Measurements from ENCODE around the gene GDPD5. TPM values are rescaled to one million over a fixed set of nuclear protein-coding genes. Genes with fewer than 3 reads are reported as not detected.

GDPD5 gene
- total RNA-seq, 1 experiment from 2014 or later, result 7.8 TPM

GRCh38 chr11:75425422-75425821, 100.3 kb downstream of the GDPD5 start:
- no peak overlapping the region for H3K14ac ChIP-seq (ENCODE audit: insufficient read depth, low read length)
- H2AFZ ChIP-seq (ENCODE audit: low read length), result no peak overlapping the region
- Mint-ChIP-seq H3K27me3 (ENCODE audit: low read depth) (peaks cover 25% of the 10 kb centered on the region), H3K27ac (no peak overlapping the region), H3K9me3 (peaks cover 14 to 18% of the 10 kb centered on the region in 2 experiments), H3K4me3 (no peak overlapping the region), H3K36me3 (ENCODE audit: insufficient read depth in 1 of 3, low read depth in 3 of 3) (peaks cover 21 to 26% (median 21%) of the 10 kb centered on the region in 3 experiments), H3K4me1 (peaks cover 10 to 16% of the 10 kb centered on the region in 2 experiments)
- no peak overlapping the region for H2BK5ac ChIP-seq (ENCODE audit: insufficient read length, low read length)
- H2BK15ac ChIP-seq (ENCODE audit: low read depth, low read length), result no peak overlapping the region
- no peak overlapping the region for H3K4me2 ChIP-seq (ENCODE audit: insufficient read depth, insufficient read length, low read length)
- DNase-seq, result peak; percentile 89
- H4K8ac ChIP-seq (replicated peaks; ENCODE audit: insufficient read length, low read depth, low read length), result no peak overlapping the region
- no peak overlapping the region for H2BK20ac ChIP-seq (ENCODE audit: low read depth, low read length, poor library complexity, severe bottlenecking)
- no peak overlapping the region for H3K4ac ChIP-seq (ENCODE audit: low read depth, low read length)
- H4K20me1 ChIP-seq (ENCODE audit: control insufficient read depth, insufficient read depth, insufficient read length), result no peaks in the 10 kb centered on the region
- H4K91ac ChIP-seq (ENCODE audit: insufficient read length, low read depth, low read length), result no peak overlapping the region
- H3K9me3 ChIP-seq (ENCODE audit: control insufficient read depth, low read depth, low read length), result peaks cover 10% of the 10 kb centered on the region
- H3T11ph ChIP-seq (ENCODE audit: low read length), result no peak overlapping the region
- no peak overlapping the region for H3K56ac ChIP-seq (ENCODE audit: insufficient read length, low read depth, low read length)
- H3K4me1 ChIP-seq (ENCODE audit: insufficient read depth, low read length), result no peaks in the 10 kb centered on the region
- no peak overlapping the region for H3K18ac ChIP-seq (ENCODE audit: insufficient read length, low read depth, low read length)
- no peak overlapping the region for H4K5ac ChIP-seq (ENCODE audit: insufficient read length, low read depth, low read length)
- H3K27me3 ChIP-seq (ENCODE audit: insufficient read depth, low read length), result peaks cover 16% of the 10 kb centered on the region
- no peak overlapping the region for H2AK5ac ChIP-seq (ENCODE audit: insufficient read length, low read length)
- H2BK120ac ChIP-seq (ENCODE audit: low read depth, low read length, poor library complexity, severe bottlenecking), result no peak overlapping the region
- no peak overlapping the region for H3K23ac ChIP-seq (ENCODE audit: insufficient read length, low read depth, low read length)
- peaks cover 3% of the 10 kb centered on the region for H3K23me2 ChIP-seq (ENCODE audit: insufficient read length, low read depth, low read length, poor library complexity, severe bottlenecking)
- no peak overlapping the region for H3K9ac ChIP-seq (ENCODE audit: extremely low read depth, insufficient read length, low read length)
- H3K27ac ChIP-seq (ENCODE audit: insufficient read length, low read depth, low read length), result no peak overlapping the region
- H2BK12ac ChIP-seq (ENCODE audit: insufficient read length, low read depth, low read length), result no peak overlapping the region
- peak; percentile 72 for TF ChIP-seq CTCF (conservative IDR thresholded peaks at IDR 0.05)
- no CpG with 5 or more reads among the region's 29 CpGs for WGBS (ENCODE audit: extremely low coverage, insufficient read length, low lambda C conversion rate)
- H3K79me2 ChIP-seq (ENCODE audit: insufficient read depth, low read length), result no peaks in the 10 kb centered on the region
- no peaks in the 10 kb centered on the region for H3K79me1 ChIP-seq (ENCODE audit: insufficient read depth, low read depth, low read length, poor library complexity, severe bottlenecking)
